K562 (cell line): ENCODE results near the gene PLEKHG1. TPM values are rescaled to one million over a fixed set of nuclear protein-coding genes. Genes with fewer than 3 reads are reported as not detected.

Experiments used
- ATAC-seq: fragments of 200-7000 bp; cut with Tn5 transposase; 3 replicates; pipeline ENCODE4 v1.9.1; 2020; ENCODE audit warnings: moderate library complexity
- BruUV-seq: library from RNA; stranded (reverse); fragments of 400-500 nt; replicated peaks from 2 replicates; lab custom pipeline; 2021; lab: Mats Ljungman, UMichigan
- CTCF ChIA-PET: fragments of 300-600 bp; formaldehyde crosslinking; extraction: SDS; loops from one replicate; lab custom pipeline; 2021; ENCODE audit warnings: low intra/inter-chr PET ratio; lab: Yijun Ruan, JAX
- POLR2A ChIA-PET: fragments of 300-600, 350-650 bp; sonication (Branson Sonifier 250); formaldehyde crosslinking; extraction: SDS; loops from one replicate; lab custom pipeline; 2021; ENCODE audit warnings: antibody characterized with exemption, inconsistent platforms; lab: Yijun Ruan, JAX
- DNase-seq, 4 experiments: peaks; one replicate each; pipeline versions ENCODE4 v3.0.0 to v3.0.0-alpha.2; 2011 to 2018; ENCODE audit warnings: low spot score in 3 of 4, mixed read lengths in 3 of 4; ENCODE audit errors: extremely low read depth in 1 of 4
- FAIRE-seq: peaks from 2 replicates; lab custom pipeline; 2011; peaks lifted over from hg19 to GRCh38; lab: Jason Lieb, UNC
- H2AFZ ChIP-seq: 2 replicates; pipeline ENCODE4 v1.6.0; 2011; ENCODE audit warnings: low read depth, low read length, control low read depth, inconsistent platforms
- H3K27ac ChIP-seq: fragments of 200-600 bp; 3 replicates; pipeline ENCODE4 v1.8.0; 2011; ENCODE audit warnings: low read depth, mild to moderate bottlenecking, control low read depth, inconsistent platforms, low read length, moderate library complexity, mixed read lengths; ENCODE audit errors: extremely low read depth
- H3K27me3 ChIP-seq, 2 experiments: fragments of 300-600 bp in 1 of 2; 2 replicates in 1 of 2; 3 replicates in 1 of 2; pipeline versions ENCODE4 v1.6.0 to v1.8.0; 2011; ENCODE audit warnings: inconsistent platforms in 2 of 2, low read length in 2 of 2, mild to moderate bottlenecking in 1 of 2, mixed read lengths in 1 of 2, moderate library complexity in 1 of 2; ENCODE audit not compliant: control insufficient read depth in 2 of 2, insufficient read depth in 2 of 2
- H3K36me3 ChIP-seq: fragments of 300-600 bp; 3 replicates; pipeline ENCODE4 v1.8.0; 2011; ENCODE audit warnings: mild to moderate bottlenecking, low read length, inconsistent platforms; ENCODE audit not compliant: control insufficient read depth, insufficient read depth
- H3K4me1 ChIP-seq, 2 experiments: fragments of 200-600 bp in 1 of 2; replicated peaks in 1 of 2; 2 replicates in 1 of 2; 3 replicates in 1 of 2; pipeline versions ENCODE4 v1.5.1 to v1.8.0; 2011; ENCODE audit warnings: inconsistent platforms in 2 of 2, low read length in 2 of 2, mild to moderate bottlenecking in 1 of 2, mixed read lengths in 1 of 2, moderate library complexity in 1 of 2; ENCODE audit not compliant: control insufficient read depth in 2 of 2, insufficient read depth in 2 of 2
- H3K4me2 ChIP-seq: 2 replicates; pipeline ENCODE4 v1.6.1; 2011; ENCODE audit warnings: low read length, control low read depth, inconsistent platforms, mixed read lengths; ENCODE audit not compliant: insufficient read depth
- H3K4me3 ChIP-seq: fragments of 200-600 bp; sonication (generic), shearing (Covaris generic); 2 replicates; pipeline ENCODE4 v1.5.1; 2016; ENCODE audit warnings: control low read depth, inconsistent platforms
- H3K79me2 ChIP-seq: fragments of 200-600 bp; 3 replicates; pipeline ENCODE4 v1.8.0; 2011; ENCODE audit warnings: low read length, inconsistent platforms; ENCODE audit not compliant: control insufficient read depth, insufficient read depth
- H3K9ac ChIP-seq, 2 experiments: 2 replicates each; pipeline versions ENCODE4 v1.6.0 to v1.6.1; 2011; ENCODE audit warnings: low read depth in 2 of 2, low read length in 2 of 2, control low read depth in 1 of 2, inconsistent platforms in 1 of 2, mild to moderate bottlenecking in 1 of 2, mixed read lengths in 1 of 2; ENCODE audit not compliant: insufficient read depth in 1 of 2
- H3K9me1 ChIP-seq: one replicate; pipeline ENCODE4 v1.6.0; 2011; ENCODE audit warnings: inconsistent platforms, mild to moderate bottlenecking, low read length, moderate library complexity; ENCODE audit not compliant: control insufficient read depth, insufficient read depth
- H3K9me3 ChIP-seq: replicated peaks from 2 replicates; pipeline ENCODE4 v1.5.1; 2011; ENCODE audit warnings: low read depth, low read length, inconsistent platforms; ENCODE audit not compliant: control insufficient read depth, insufficient read depth
- H4K20me1 ChIP-seq: replicated peaks from 2 replicates; pipeline ENCODE4 v1.6.1; 2011; ENCODE audit warnings: low read length, inconsistent platforms, mixed read lengths; ENCODE audit not compliant: control insufficient read depth, insufficient read depth
- C11orf30 ChIP-seq: fragments of 450-650 bp; IDR thresholded peaks from 2 replicates; pipeline ENCODE4 v1.6.1; 2016; ENCODE audit warnings: low read depth, mild to moderate bottlenecking
- GABPA ChIP-seq: fragments of 200-800 bp; sonication (Bioruptor generic); conservative IDR thresholded peaks from 2 replicates; pipeline ENCODE4 v1.6.1; 2016; ENCODE audit warnings: low read depth, missing genetic modification characterization, missing compliant biosample characterization
- MAFF ChIP-seq: IDR thresholded peaks from 2 replicates; pipeline ENCODE4 v1.6.1; 2012; ENCODE audit warnings: low read length, improper control_type of control experiment
- MAFG ChIP-seq: fragments of 450-650 bp; conservative IDR thresholded peaks from 2 replicates; pipeline ENCODE4 v1.6.1; 2016; ENCODE audit warnings: missing genetic modification characterization, missing compliant biosample characterization
- MAFK ChIP-seq: IDR thresholded peaks from 2 replicates; pipeline ENCODE4 v1.6.1; 2011; ENCODE audit warnings: low read length, improper control_type of control experiment
- SMARCA4 ChIP-seq: fragments of 450-650 bp; IDR thresholded peaks from 2 replicates; pipeline ENCODE4 v1.6.1; 2016
- ZNF316 ChIP-seq: fragments of 450-650 bp; IDR thresholded peaks from 2 replicates; pipeline ENCODE4 v1.6.1; 2016
- in situ Hi-C: fragments of 300-500 bp; cut with MboI; formaldehyde crosslinking; loops from 4 replicates; pipeline ENCODE4 v1.15.0; 2018; ENCODE audit warnings: inconsistent platforms, mixed read lengths
- intact Hi-C: fragments of 100-400 bp; cut with micrococcal nuclease; formaldehyde crosslinking; loops from 2 replicates; pipeline ENCODE4 v1.14.2; 2022
- polyA plus RNA-seq, 8 experiments: library from polyadenylated mRNA; depleted of rRNA in 4 of 8; stranded (reverse) in 5 of 8; unstranded in 3 of 8; fragments of >200 nt; fragmentation: Nextera tagmentation in 2 of 8; fragmentation: Illumina TruSeq in 1 of 8; extraction: Ambion mirVana in 2 of 8; extraction: Trizol in 1 of 8; gene quantifications; 2 replicates each; pipeline versions ENCODE4 v1.2.1 to v1.2.3, GENCODE V29; 2011 to 2014; ENCODE audit warnings: inconsistent platforms in 1 of 8, missing spikeins in 1 of 8
- total RNA-seq, 7 experiments: library from RNA; depleted of rRNA in 6 of 7; stranded (reverse); fragments of >200 nt in 6 of 7; fragmentation: Illumina TruSeq in 2 of 7; extraction: Trizol in 2 of 7; gene quantifications; 2 replicates each; pipeline versions ENCODE4 v1.2.1 to v1.2.3, GENCODE V29; 2011 to 2021; ENCODE audit warnings: low replicate concordance in 1 of 7
- TF ChIP-seq, protein P1 (sequence below), 2 experiments: IDR thresholded peaks; 2 replicates each; pipeline ENCODE4 v1.6.1; 2012; ENCODE audit warnings: improper control_type of control experiment in 2 of 2, low read depth in 2 of 2, low read length in 2 of 2, borderline replicate concordance in 1 of 2

The PLEKHG1 gene
- total and polyA plus RNA-seq, 9 of the 15 experiments (the other 6 are each of a cell fraction or from before 2014, with no cell fraction given), result 0.03 to 0.16 (median 0.03) TPM; not detected in 6

DNA sequence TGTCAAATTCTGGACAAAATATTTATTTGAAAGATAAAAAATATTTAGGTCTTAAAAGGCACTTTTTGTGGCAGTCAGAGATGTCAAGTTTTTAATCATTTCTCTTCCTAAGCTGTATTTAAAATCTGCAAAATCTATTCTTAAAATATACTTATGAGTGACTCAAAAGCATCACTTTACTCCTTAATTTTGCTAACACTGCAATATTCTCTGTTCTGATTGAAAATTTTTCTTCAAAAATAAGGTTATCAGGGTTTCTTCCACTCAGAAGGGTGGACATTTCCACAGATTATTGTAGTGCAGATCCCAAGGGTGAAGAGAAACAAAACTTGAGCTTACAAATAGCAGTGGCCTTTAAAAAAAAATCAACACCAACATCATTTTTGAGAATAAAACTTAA lies 27.5 kb downstream of the PLEKHG1 start:
- no peaks in the 10 kb centered on the region for H3K79me2 ChIP-seq
- DNase-seq, result no peak
- no peak for FAIRE-seq
- ChIA-PET CTCF (no interaction called here), POLR2A (interaction anchor here (1.0 kb wide), 1 partner anchor 8 kb away, joined by 3 read pairs; no protein-coding TSS in a partner anchor)
- no peaks in the 10 kb centered on the region for H3K9me3 ChIP-seq
- H3K4me2 ChIP-seq, result no peak overlapping the region
- no peak overlapping the region for H2AFZ ChIP-seq
- TF ChIP-seq ZNF316 (peak; percentile 69), MAFK (0 out of 2 replicates have a peak, but pooled peaks have one; percentile 35), SMARCA4 (no peak), GABPA (tag) (no peak), C11orf30 (peak; percentile 52), MAFG (peak; percentile 50), MAFF (peak; percentile 55)
- TF ChIP-seq, protein P1, sequence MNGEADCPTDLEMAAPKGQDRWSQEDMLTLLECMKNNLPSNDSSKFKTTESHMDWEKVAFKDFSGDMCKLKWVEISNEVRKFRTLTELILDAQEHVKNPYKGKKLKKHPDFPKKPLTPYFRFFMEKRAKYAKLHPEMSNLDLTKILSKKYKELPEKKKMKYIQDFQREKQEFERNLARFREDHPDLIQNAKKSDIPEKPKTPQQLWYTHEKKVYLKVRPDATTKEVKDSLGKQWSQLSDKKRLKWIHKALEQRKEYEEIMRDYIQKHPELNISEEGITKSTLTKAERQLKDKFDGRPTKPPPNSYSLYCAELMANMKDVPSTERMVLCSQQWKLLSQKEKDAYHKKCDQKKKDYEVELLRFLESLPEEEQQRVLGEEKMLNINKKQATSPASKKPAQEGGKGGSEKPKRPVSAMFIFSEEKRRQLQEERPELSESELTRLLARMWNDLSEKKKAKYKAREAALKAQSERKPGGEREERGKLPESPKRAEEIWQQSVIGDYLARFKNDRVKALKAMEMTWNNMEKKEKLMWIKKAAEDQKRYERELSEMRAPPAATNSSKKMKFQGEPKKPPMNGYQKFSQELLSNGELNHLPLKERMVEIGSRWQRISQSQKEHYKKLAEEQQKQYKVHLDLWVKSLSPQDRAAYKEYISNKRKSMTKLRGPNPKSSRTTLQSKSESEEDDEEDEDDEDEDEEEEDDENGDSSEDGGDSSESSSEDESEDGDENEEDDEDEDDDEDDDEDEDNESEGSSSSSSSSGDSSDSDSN (IDR thresholded peaks at IDR 0.05; ENCODE audit: borderline replicate concordance in 1 of 2, low read depth in 2 of 2, low read length in 2 of 2), result no peak
- H3K4me1 ChIP-seq, result no peaks in the 10 kb centered on the region
- no peak for ATAC-seq
- in situ Hi-C loops (no loop called here), intact Hi-C loops (no loop called here)
- H3K9ac ChIP-seq, result no peak overlapping the region
- 0 out of 2 replicates have a peak, but pooled peaks cover 2% of the 10 kb centered on the region for H4K20me1 ChIP-seq
- H3K27ac ChIP-seq, result no peak overlapping the region
- BruUV-seq, result no TSS peak
- H3K4me3 ChIP-seq, result no peak overlapping the region
- H3K27me3 ChIP-seq, result peaks cover 31 to 44% of the 10 kb centered on the region in 2 experiments
- no peaks in the 10 kb centered on the region for H3K9me1 ChIP-seq
- no peaks in the 10 kb centered on the region for H3K36me3 ChIP-seq
